HepG2 (cell line): ENCODE measurements around the gene OTUD1. TPM values are rescaled to one million over a fixed set of nuclear protein-coding genes. Genes with fewer than 3 reads are reported as not detected.
A peak's percentile ranks its signal among the peaks of the same experiment; 100 is the strongest.

Experiments
- ATAC-seq: fragments of 200-7000 bp; cut with Tn5 transposase; 3 replicates; pipeline ENCODE4 v1.9.1; 2020; ENCODE audit warnings: mild to moderate bottlenecking, moderate library complexity
- BruUV-seq: library from RNA; stranded (reverse); fragments of 400-500 nt; replicated peaks from 2 replicates; lab custom pipeline; 2021; lab: Mats Ljungman, UMichigan
- CTCF ChIA-PET: fragments of 300-600 bp; formaldehyde crosslinking; extraction: SDS; loops from one replicate; lab custom pipeline; 2021; ENCODE audit warnings: low total read pairs, inconsistent platforms, low intra/inter-chr PET ratio; lab: Yijun Ruan, JAX
- POLR2A ChIA-PET: fragments of 350-600 bp; sonication (Branson Sonifier 250); formaldehyde crosslinking; loops from one replicate; lab custom pipeline; 2020; ENCODE audit warnings: antibody characterized with exemption, inconsistent platforms; lab: Yijun Ruan, JAX
- DNase-seq: peaks from one replicate; pipeline ENCODE4 v3.0.0-alpha.2; 2015; ENCODE audit warnings: low spot score
- FAIRE-seq: peaks from 3 replicates; lab custom pipeline; 2011; peaks lifted over from hg19 to GRCh38; lab: Jason Lieb, UNC
- H2AFZ ChIP-seq: one replicate; pipeline ENCODE4 v1.6.1; 2011; ENCODE audit warnings: low read length, inconsistent platforms
- H3K27ac ChIP-seq: fragments of 300-600 bp; 3 replicates; pipeline ENCODE4 v1.8.0; 2011; ENCODE audit warnings: mixed run types, mild to moderate bottlenecking, mixed read lengths, low read length, inconsistent platforms; ENCODE audit not compliant: insufficient read depth; ENCODE audit errors: extremely low read length
- H3K27me3 ChIP-seq, 2 experiments: fragments of 200-600 bp in 1 of 2; 2 replicates in 1 of 2; 3 replicates in 1 of 2; pipeline versions ENCODE4 v1.6.0 to v1.8.0; 2011; ENCODE audit warnings: low read length in 2 of 2, mild to moderate bottlenecking in 2 of 2, moderate library complexity in 2 of 2, inconsistent platforms in 1 of 2; ENCODE audit not compliant: insufficient read depth in 2 of 2, control insufficient read depth in 1 of 2
- H3K36me3 ChIP-seq, 2 experiments: fragments of 200-600 bp in 1 of 2; replicated peaks in 1 of 2; 2 replicates in 1 of 2; 3 replicates in 1 of 2; pipeline versions ENCODE4 v1.5.1 to v1.8.0; 2011; ENCODE audit warnings: low read length in 2 of 2, inconsistent platforms in 1 of 2; ENCODE audit not compliant: insufficient read depth in 2 of 2, control insufficient read depth in 1 of 2
- H3K4me1 ChIP-seq: 2 replicates; pipeline ENCODE4 v1.5.1; 2012; ENCODE audit warnings: low read length, inconsistent platforms; ENCODE audit not compliant: insufficient read depth
- H3K4me2 ChIP-seq: 2 replicates; pipeline ENCODE4 v1.6.0; 2011; ENCODE audit warnings: low read depth, low read length, inconsistent platforms
- H3K4me3 ChIP-seq, 3 experiments: fragments of 200-600 bp in 1 of 3; sonication (generic), shearing (Covaris generic) in 1 of 3; replicated peaks in 1 of 3; 2 replicates each; pipeline ENCODE4 v1.5.1; 2011 to 2016; ENCODE audit warnings: low read length in 3 of 3, inconsistent platforms in 2 of 3, low read depth in 2 of 3, mild to moderate bottlenecking in 2 of 3, control low read depth in 1 of 3, mixed read lengths in 1 of 3; ENCODE audit not compliant: insufficient read depth in 1 of 3
- H3K79me2 ChIP-seq: one replicate; pipeline ENCODE4 v1.6.1; 2011; ENCODE audit warnings: low read length, inconsistent platforms; ENCODE audit not compliant: insufficient read depth
- H3K9ac ChIP-seq: 2 replicates; pipeline ENCODE4 v1.6.0; 2011; ENCODE audit warnings: mild to moderate bottlenecking, low read depth, low read length, inconsistent platforms; ENCODE audit not compliant: insufficient read depth
- H3K9me3 ChIP-seq: 2 replicates; pipeline ENCODE4 v1.5.1; 2012; ENCODE audit warnings: mild to moderate bottlenecking, low read length
- H4K20me1 ChIP-seq: 2 replicates; pipeline ENCODE4 v1.6.0; 2011; ENCODE audit warnings: inconsistent platforms, mild to moderate bottlenecking, low read length, moderate library complexity; ENCODE audit not compliant: insufficient read depth
- HOXA3 ChIP-seq: sonication (generic); formaldehyde crosslinking; IDR thresholded peaks from 2 replicates; pipeline ENCODE4 v1.5.0; 2020; ENCODE audit warnings: missing genetic modification reagents
- JUND ChIP-seq: sonication (generic); formaldehyde crosslinking; IDR thresholded peaks from 2 replicates; pipeline ENCODE4 v1.8.0; 2022; ENCODE audit warnings: mild to moderate bottlenecking, missing genetic modification reagents
- MED13 ChIP-seq: sonication (generic); formaldehyde crosslinking; IDR thresholded peaks from 2 replicates; pipeline ENCODE4 v1.5.0; 2020; ENCODE audit warnings: missing genetic modification reagents
- SAP130 ChIP-seq: IDR thresholded peaks from 2 replicates; pipeline ENCODE4 v1.6.1; 2016; ENCODE audit warnings: low read depth
- SIX1 ChIP-seq: sonication (generic); formaldehyde crosslinking; IDR thresholded peaks from 2 replicates; pipeline ENCODE4 v1.4.0; 2020; ENCODE audit warnings: missing genetic modification reagents, borderline replicate concordance
- SUZ12 ChIP-seq: fragments of 150-350 bp; IDR thresholded peaks from 2 replicates; pipeline ENCODE4 v1.6.1; 2014; ENCODE audit warnings: low read depth, low read length
- TARDBP ChIP-seq: sonication (generic); formaldehyde crosslinking; IDR thresholded peaks from 2 replicates; pipeline ENCODE4 v1.8.0; 2022; ENCODE audit warnings: mild to moderate bottlenecking, missing genetic modification reagents
- ZBTB42 ChIP-seq: sonication (generic); formaldehyde crosslinking; IDR thresholded peaks from 2 replicates; pipeline ENCODE4 v1.5.0; 2020; ENCODE audit warnings: mild to moderate bottlenecking, missing genetic modification reagents
- ZFP36 ChIP-seq: fragments of 150-350 bp; IDR thresholded peaks from 2 replicates; pipeline ENCODE4 v1.6.1; 2018; ENCODE audit warnings: borderline replicate concordance, low read length, low read depth; ENCODE audit not compliant: partially characterized antibody
- ZFP62 ChIP-seq: sonication (generic); formaldehyde crosslinking; IDR thresholded peaks from 2 replicates; pipeline ENCODE4 v1.4.0; 2020; ENCODE audit warnings: missing genetic modification reagents
- ZNF121 ChIP-seq: sonication (generic); formaldehyde crosslinking; IDR thresholded peaks from 2 replicates; pipeline ENCODE4 v1.5.0; 2020; ENCODE audit warnings: mild to moderate bottlenecking, missing genetic modification reagents
- ZNF20 ChIP-seq: sonication (generic); formaldehyde crosslinking; IDR thresholded peaks from 2 replicates; pipeline ENCODE4 v1.4.0; 2020; ENCODE audit warnings: mild to moderate bottlenecking, moderate library complexity, missing genetic modification reagents
- ZNF296 ChIP-seq: sonication (generic); formaldehyde crosslinking; conservative IDR thresholded peaks from 2 replicates; pipeline ENCODE4 v1.5.0; 2020; ENCODE audit warnings: mild to moderate bottlenecking, missing genetic modification reagents
- ZNF331 ChIP-seq: sonication (generic); formaldehyde crosslinking; IDR thresholded peaks from 2 replicates; pipeline ENCODE4 v1.4.0; 2020; ENCODE audit warnings: missing genetic modification reagents
- ZNF33A ChIP-seq: sonication (generic); formaldehyde crosslinking; IDR thresholded peaks from 2 replicates; pipeline ENCODE4 v1.5.1; 2020; ENCODE audit warnings: missing genetic modification reagents, mild to moderate bottlenecking, moderate library complexity, borderline replicate concordance
- WGBS: methylation state at CpG from one replicate; pipeline ENCODE4 v1.1.6; 2017; ENCODE audit warnings: low lambda C conversion rate; 5-methylcytosine and 5-hydroxymethylcytosine counted together
- in situ Hi-C: cut with HindIII; loops from 2 replicates; pipeline ENCODE4 v1.10.0; 2017; ENCODE audit warnings: low pct_unique_long_range_greater_than_20kb; ENCODE audit not compliant: extremely low pct_ligation_motif_present
- intact Hi-C: fragments of 100-400 bp; cut with micrococcal nuclease; formaldehyde crosslinking; loops from one replicate; pipeline ENCODE4 v1.10.0; 2022; ENCODE audit not compliant: unreplicated experiment
- polyA plus RNA-seq, 8 experiments: library from polyadenylated mRNA; depleted of rRNA in 3 of 8; stranded (reverse) in 7 of 8; unstranded in 1 of 8; fragments of >200 nt; fragmentation: Illumina TruSeq in 4 of 8; extraction: Trizol in 4 of 8; gene quantifications; 2 replicates each; pipeline versions ENCODE4 v1.2.1 to v1.2.3, GENCODE V29; 2011 to 2016; ENCODE audit warnings: low read depth in 4 of 8, missing spikeins in 1 of 8, mixed read lengths in 1 of 8; ENCODE audit not compliant: insufficient read depth in 1 of 8
- total RNA-seq, 5 experiments: library from RNA; depleted of rRNA; stranded (reverse); fragments of >200 nt; fragmentation: Illumina TruSeq; extraction: Trizol; gene quantifications; 2 replicates each; pipeline ENCODE4 v1.2.3, GENCODE V29; 2016; ENCODE audit warnings: low read depth in 1 of 5
- TF ChIP-seq, protein P1 (sequence below): sonication (generic); formaldehyde crosslinking; conservative IDR thresholded peaks from 2 replicates; pipeline ENCODE4 v1.8.1; 2023; ENCODE audit warnings: missing genetic modification reagents
- TF ChIP-seq, protein P2 (sequence below): sonication (generic); formaldehyde crosslinking; IDR thresholded peaks from 2 replicates; pipeline ENCODE4 v1.5.1; 2020; ENCODE audit warnings: missing genetic modification reagents, mild to moderate bottlenecking, borderline replicate concordance
- TF ChIP-seq, protein P3 (sequence below): IDR thresholded peaks from 2 replicates; pipeline ENCODE4 v1.6.1; 2016; ENCODE audit warnings: mild to moderate bottlenecking, missing biosample characterization, missing genetic modification reagents
- TF ChIP-seq, protein P4 (sequence below), 2 experiments: sonication (generic) in 1 of 2; formaldehyde crosslinking in 1 of 2; IDR thresholded peaks; 2 replicates each; pipeline versions ENCODE4 v1.4.0 to v1.6.1; 2018 to 2020; ENCODE audit warnings: missing genetic modification reagents in 2 of 2, borderline replicate concordance in 1 of 2, low read depth in 1 of 2, mild to moderate bottlenecking in 1 of 2, missing biosample characterization in 1 of 2
- TF ChIP-seq, protein P5 (sequence below): sonication (generic); formaldehyde crosslinking; IDR thresholded peaks from 2 replicates; pipeline ENCODE4 v1.4.0; 2020; ENCODE audit warnings: mild to moderate bottlenecking, missing genetic modification reagents

OTUD1 gene
- total and polyA plus RNA-seq, 2 of the 13 experiments (the other 11 are each of a cell fraction or from before 2014, with no cell fraction given): 1.2 to 1.4 TPM

DNA sequence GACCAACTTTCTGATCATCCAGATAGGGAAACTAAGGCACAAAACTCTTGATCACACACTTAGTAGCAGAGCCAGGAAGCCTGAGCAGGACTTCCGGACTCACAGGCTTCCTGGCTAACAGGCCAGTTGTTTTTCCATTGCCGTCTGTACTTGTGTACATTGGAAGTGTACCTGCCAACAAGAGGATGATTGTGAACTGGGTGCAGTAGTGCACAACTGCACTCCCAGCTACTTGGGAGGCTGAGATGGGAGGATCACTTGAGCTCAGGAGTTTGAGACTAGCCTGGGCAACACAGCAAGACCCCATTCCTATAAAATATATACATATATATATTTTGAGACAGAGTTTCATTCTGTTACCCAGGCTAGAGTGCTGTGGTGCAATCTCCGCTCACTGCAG lies 35.2 kb upstream of the OTUD1 start:
- Histone ChIP-seq H2AFZ (no peak overlapping the region), H4K20me1 (no peaks in the 10 kb centered on the region), H3K27me3 (no peaks in the 10 kb centered on the region), H3K4me3 (no peak overlapping the region), H3K4me2 (no peak overlapping the region), H3K9me3 (no peaks in the 10 kb centered on the region), H3K36me3 (no peaks in the 10 kb centered on the region), H3K79me2 (no peaks in the 10 kb centered on the region), H3K9ac (no peak overlapping the region), H3K4me1 (peaks cover 31% of the 10 kb centered on the region), H3K27ac (no peak overlapping the region)
- ChIA-PET POLR2A (no interaction called here), CTCF (no interaction called here)
- BruUV-seq: no TSS peak
- ATAC-seq (no peak; the same call in 2 of the 3 replicates), FAIRE-seq (no peak), DNase-seq (no peak)
- in situ Hi-C loops (no loop called here), intact Hi-C loops (no loop called here)
- WGBS: 71% methylated on average over 1 of the region's 3 CpGs
- TF ChIP-seq, protein P1, sequence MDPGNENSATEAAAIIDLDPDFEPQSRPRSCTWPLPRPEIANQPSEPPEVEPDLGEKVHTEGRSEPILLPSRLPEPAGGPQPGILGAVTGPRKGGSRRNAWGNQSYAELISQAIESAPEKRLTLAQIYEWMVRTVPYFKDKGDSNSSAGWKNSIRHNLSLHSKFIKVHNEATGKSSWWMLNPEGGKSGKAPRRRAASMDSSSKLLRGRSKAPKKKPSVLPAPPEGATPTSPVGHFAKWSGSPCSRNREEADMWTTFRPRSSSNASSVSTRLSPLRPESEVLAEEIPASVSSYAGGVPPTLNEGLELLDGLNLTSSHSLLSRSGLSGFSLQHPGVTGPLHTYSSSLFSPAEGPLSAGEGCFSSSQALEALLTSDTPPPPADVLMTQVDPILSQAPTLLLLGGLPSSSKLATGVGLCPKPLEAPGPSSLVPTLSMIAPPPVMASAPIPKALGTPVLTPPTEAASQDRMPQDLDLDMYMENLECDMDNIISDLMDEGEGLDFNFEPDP (CRISPR knock-in tag): no peak
- no peak for TF ChIP-seq TARDBP
- no peak for TF ChIP-seq HOXA3 (CRISPR knock-in tag)
- TF ChIP-seq ZNF331 (CRISPR knock-in tag): no peak
- TF ChIP-seq, protein P2, sequence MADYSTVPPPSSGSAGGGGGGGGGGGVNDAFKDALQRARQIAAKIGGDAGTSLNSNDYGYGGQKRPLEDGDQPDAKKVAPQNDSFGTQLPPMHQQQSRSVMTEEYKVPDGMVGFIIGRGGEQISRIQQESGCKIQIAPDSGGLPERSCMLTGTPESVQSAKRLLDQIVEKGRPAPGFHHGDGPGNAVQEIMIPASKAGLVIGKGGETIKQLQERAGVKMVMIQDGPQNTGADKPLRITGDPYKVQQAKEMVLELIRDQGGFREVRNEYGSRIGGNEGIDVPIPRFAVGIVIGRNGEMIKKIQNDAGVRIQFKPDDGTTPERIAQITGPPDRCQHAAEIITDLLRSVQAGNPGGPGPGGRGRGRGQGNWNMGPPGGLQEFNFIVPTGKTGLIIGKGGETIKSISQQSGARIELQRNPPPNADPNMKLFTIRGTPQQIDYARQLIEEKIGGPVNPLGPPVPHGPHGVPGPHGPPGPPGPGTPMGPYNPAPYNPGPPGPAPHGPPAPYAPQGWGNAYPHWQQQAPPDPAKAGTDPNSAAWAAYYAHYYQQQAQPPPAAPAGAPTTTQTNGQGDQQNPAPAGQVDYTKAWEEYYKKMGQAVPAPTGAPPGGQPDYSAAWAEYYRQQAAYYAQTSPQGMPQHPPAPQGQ: no peak
- TF ChIP-seq ZNF296 (CRISPR knock-in tag): no peak
- no peak for TF ChIP-seq JUND (CRISPR knock-in tag)
- no peak for TF ChIP-seq ZFP62 (CRISPR knock-in tag)
- TF ChIP-seq ZNF121: peak; percentile 80
- no peak for TF ChIP-seq ZFP36
- TF ChIP-seq, protein P3, sequence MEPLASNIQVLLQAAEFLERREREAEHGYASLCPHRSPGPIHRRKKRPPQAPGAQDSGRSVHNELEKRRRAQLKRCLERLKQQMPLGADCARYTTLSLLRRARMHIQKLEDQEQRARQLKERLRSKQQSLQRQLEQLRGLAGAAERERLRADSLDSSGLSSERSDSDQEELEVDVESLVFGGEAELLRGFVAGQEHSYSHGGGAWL: no peak
- TF ChIP-seq ZBTB42 (CRISPR knock-in tag): no peak
- no peak for TF ChIP-seq ZNF20 (CRISPR knock-in tag)
- TF ChIP-seq, protein P4, sequence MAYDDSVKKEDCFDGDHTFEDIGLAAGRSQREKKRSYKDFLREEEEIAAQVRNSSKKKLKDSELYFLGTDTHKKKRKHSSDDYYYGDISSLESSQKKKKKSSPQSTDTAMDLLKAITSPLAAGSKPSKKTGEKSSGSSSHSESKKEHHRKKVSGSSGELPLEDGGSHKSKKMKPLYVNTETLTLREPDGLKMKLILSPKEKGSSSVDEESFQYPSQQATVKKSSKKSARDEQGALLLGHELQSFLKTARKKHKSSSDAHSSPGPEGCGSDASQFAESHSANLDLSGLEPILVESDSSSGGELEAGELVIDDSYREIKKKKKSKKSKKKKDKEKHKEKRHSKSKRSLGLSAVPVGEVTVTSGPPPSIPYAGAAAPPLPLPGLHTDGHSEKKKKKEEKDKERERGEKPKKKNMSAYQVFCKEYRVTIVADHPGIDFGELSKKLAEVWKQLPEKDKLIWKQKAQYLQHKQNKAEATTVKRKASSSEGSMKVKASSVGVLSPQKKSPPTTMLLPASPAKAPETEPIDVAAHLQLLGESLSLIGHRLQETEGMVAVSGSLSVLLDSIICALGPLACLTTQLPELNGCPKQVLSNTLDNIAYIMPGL (CRISPR knock-in tag; IDR thresholded peaks at IDR 0.05; ENCODE audit: borderline replicate concordance in 1 of 2, low read depth in 1 of 2): no peak
- no peak for TF ChIP-seq ZNF33A
- TF ChIP-seq SUZ12: no peak
- no peak for TF ChIP-seq SAP130
- TF ChIP-seq, protein P5, sequence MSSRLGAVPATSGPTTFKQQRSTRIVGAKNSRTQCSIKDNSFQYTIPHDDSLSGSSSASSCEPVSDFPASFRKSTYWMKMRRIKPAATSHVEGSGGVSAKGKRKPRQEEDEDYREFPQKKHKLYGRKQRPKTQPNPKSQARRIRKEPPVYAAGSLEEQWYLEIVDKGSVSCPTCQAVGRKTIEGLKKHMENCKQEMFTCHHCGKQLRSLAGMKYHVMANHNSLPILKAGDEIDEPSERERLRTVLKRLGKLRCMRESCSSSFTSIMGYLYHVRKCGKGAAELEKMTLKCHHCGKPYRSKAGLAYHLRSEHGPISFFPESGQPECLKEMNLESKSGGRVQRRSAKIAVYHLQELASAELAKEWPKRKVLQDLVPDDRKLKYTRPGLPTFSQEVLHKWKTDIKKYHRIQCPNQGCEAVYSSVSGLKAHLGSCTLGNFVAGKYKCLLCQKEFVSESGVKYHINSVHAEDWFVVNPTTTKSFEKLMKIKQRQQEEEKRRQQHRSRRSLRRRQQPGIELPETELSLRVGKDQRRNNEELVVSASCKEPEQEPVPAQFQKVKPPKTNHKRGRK (CRISPR knock-in tag): no peak
- TF ChIP-seq SIX1 (CRISPR knock-in tag): no peak
- TF ChIP-seq MED13 (CRISPR knock-in tag): no peak
